Measurements from ENCODE around the gene ARSA. TPM values are rescaled to one million over a fixed set of nuclear protein-coding genes. Genes with fewer than 3 reads are reported as not detected.

ARSA gene
- total and polyA plus RNA-seq, 2 of the 13 experiments (the other 11 are each of a cell fraction or from before 2014, with no cell fraction given): 9.0 to 11.5 TPM

DNA sequence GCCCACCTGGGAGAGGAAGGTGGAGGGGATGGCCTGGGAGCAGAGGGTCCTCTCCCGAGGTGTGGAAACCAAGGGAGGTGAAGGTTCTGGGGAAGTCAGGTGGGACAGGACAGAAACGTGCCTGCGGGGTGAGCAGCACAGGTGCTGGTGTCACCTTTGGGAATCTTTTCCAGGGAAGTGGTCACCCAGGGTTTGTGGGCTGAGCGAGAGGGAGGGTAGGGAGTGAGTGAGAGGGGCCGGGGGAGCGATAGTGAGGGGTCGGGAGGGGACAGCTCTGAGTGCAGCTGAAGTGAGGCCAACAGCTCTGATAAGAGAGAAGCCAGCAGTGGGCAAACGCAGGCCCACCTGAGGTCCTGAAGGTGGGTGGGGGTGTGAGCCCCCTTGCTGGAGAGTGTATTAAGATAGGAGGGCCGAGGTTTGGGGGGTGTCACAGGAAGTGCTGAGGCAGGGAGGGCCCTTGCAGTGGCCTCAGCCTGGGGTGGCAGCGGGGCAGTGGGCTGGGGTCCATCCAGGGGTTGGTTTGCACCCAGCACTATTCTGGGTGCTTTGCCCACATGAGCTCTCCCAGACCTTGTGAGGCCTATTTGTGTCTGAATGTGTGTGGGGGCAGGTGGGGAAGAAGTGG is 43.1 kb upstream of the ARSA start:
- 40% methylated on average over 10 of the region's 10 CpGs for whole genome bisulfite sequencing (ENCODE audit: low lambda C conversion rate)
- no peak for FAIRE-seq
- BruUV-seq (replicated peaks): no TSS peak
- TF ChIP-seq MTA3 (CRISPR knock-in tag; IDR thresholded peaks at IDR 0.05) (no peak), ZBTB8A (CRISPR knock-in tag; IDR thresholded peaks at IDR 0.05; ENCODE audit: borderline replicate concordance, low read depth) (no peak), MTF2 (CRISPR knock-in tag; IDR thresholded peaks at IDR 0.05; ENCODE audit: borderline replicate concordance) (no peak), MXD4 (CRISPR knock-in tag; IDR thresholded peaks at IDR 0.05) (no peak), ZNF609 (CRISPR knock-in tag; IDR thresholded peaks at IDR 0.05; ENCODE audit: borderline replicate concordance) (no peak), ZNF260 (CRISPR knock-in tag; IDR thresholded peaks at IDR 0.05; ENCODE audit: borderline replicate concordance, low read depth) (no peak), RFX5 (IDR thresholded peaks at IDR 0.05; ENCODE audit: low read depth, low read length) (no peak), ASH2L (IDR thresholded peaks at IDR 0.05; ENCODE audit: insufficient read length, low read depth, low read length) (no peak), SKI (IDR thresholded peaks at IDR 0.05; ENCODE audit: partially characterized antibody) (no peak), ZNF205 (CRISPR knock-in tag; IDR thresholded peaks at IDR 0.05) (no peak), ZNF570 (CRISPR knock-in tag; IDR thresholded peaks at IDR 0.05; ENCODE audit: borderline replicate concordance) (no peak), ATF7-NPFF (CRISPR knock-in tag; IDR thresholded peaks at IDR 0.05; ENCODE audit: low read depth) (no peak), NBN (conservative IDR thresholded peaks at IDR 0.05) (no peak), ZNF296 (CRISPR knock-in tag; conservative IDR thresholded peaks at IDR 0.05) (no peak), ZBTB25 (CRISPR knock-in tag; IDR thresholded peaks at IDR 0.05) (no peak)
- TF ChIP-seq, protein P1, sequence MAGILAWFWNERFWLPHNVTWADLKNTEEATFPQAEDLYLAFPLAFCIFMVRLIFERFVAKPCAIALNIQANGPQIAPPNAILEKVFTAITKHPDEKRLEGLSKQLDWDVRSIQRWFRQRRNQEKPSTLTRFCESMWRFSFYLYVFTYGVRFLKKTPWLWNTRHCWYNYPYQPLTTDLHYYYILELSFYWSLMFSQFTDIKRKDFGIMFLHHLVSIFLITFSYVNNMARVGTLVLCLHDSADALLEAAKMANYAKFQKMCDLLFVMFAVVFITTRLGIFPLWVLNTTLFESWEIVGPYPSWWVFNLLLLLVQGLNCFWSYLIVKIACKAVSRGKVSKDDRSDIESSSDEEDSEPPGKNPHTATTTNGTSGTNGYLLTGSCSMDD (CRISPR knock-in tag; IDR thresholded peaks at IDR 0.05): no peak
- TF ChIP-seq, protein P2, sequence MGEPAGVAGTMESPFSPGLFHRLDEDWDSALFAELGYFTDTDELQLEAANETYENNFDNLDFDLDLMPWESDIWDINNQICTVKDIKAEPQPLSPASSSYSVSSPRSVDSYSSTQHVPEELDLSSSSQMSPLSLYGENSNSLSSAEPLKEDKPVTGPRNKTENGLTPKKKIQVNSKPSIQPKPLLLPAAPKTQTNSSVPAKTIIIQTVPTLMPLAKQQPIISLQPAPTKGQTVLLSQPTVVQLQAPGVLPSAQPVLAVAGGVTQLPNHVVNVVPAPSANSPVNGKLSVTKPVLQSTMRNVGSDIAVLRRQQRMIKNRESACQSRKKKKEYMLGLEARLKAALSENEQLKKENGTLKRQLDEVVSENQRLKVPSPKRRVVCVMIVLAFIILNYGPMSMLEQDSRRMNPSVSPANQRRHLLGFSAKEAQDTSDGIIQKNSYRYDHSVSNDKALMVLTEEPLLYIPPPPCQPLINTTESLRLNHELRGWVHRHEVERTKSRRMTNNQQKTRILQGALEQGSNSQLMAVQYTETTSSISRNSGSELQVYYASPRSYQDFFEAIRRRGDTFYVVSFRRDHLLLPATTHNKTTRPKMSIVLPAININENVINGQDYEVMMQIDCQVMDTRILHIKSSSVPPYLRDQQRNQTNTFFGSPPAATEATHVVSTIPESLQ (CRISPR knock-in tag; conservative IDR thresholded peaks at IDR 0.05): no peak

More for the DNA sequence above, 43.1 kb upstream of the ARSA start:
- H3K27ac ChIP-seq (ENCODE audit: extremely low read length, insufficient read depth, low read length): no peak overlapping the region
- H2AFZ ChIP-seq (ENCODE audit: low read length): no peak overlapping the region
- peaks cover 32% of the 10 kb centered on the region for H3K4me1 ChIP-seq (ENCODE audit: insufficient read depth, low read length)
- no peak overlapping the region for H3K4me3 ChIP-seq (replicated peaks in 1 of 3; ENCODE audit: insufficient read depth in 1 of 3, low read depth in 2 of 3, low read length in 3 of 3)
- intact Hi-C loops (cut with micrococcal nuclease; ENCODE audit: unreplicated experiment) (no loop called here), in situ Hi-C loops (cut with HindIII; ENCODE audit: extremely low pct_ligation_motif_present, low pct_unique_long_range_greater_than_20kb) (no loop called here)
- no peaks in the 10 kb centered on the region for H3K9me3 ChIP-seq (ENCODE audit: low read length)
- no peaks in the 10 kb centered on the region for H3K36me3 ChIP-seq (replicated peaks in 1 of 2; ENCODE audit: control insufficient read depth in 1 of 2, insufficient read depth in 2 of 2, low read length in 2 of 2)
- no peak for DNase-seq (ENCODE audit: low spot score)
- no peak overlapping the region for H3K4me2 ChIP-seq (ENCODE audit: low read depth, low read length)
- CTCF ChIA-PET (ENCODE audit: low intra/inter-chr PET ratio, low total read pairs): no interaction called here
- peaks cover 2 to 20% of the 10 kb centered on the region in 2 experiments; a peak in 3 of 5 replicates for H3K27me3 ChIP-seq (ENCODE audit: control insufficient read depth in 1 of 2, insufficient read depth in 2 of 2, low read length in 2 of 2)
- POLR2A ChIA-PET: no interaction called here
- H3K9ac ChIP-seq (ENCODE audit: insufficient read depth, low read depth, low read length): no peak overlapping the region
- no peaks in the 10 kb centered on the region for H3K79me2 ChIP-seq (ENCODE audit: insufficient read depth, low read length)
- ATAC-seq: no peak
- no peaks in the 10 kb centered on the region for H4K20me1 ChIP-seq (ENCODE audit: insufficient read depth, low read length)

All from HepG2 (cell line).